HG02938 (cell line): ENCODE results near the gene MTERF1.
"Not testable (repeated sequence)": the region's sequence is repeated elsewhere in the genome, so short reads cannot be mapped to it uniquely, and the experiment has no call there.

ENCODE experiments used
- ATAC-seq: cut with Tn5 transposase; IDR thresholded peaks from one replicate; pipeline ENCODE4 v1.9.1; 2021; ENCODE audit warnings: mild to moderate bottlenecking, moderate library complexity; ENCODE audit not compliant: unreplicated experiment

The MTERF1 gene

DNA sequence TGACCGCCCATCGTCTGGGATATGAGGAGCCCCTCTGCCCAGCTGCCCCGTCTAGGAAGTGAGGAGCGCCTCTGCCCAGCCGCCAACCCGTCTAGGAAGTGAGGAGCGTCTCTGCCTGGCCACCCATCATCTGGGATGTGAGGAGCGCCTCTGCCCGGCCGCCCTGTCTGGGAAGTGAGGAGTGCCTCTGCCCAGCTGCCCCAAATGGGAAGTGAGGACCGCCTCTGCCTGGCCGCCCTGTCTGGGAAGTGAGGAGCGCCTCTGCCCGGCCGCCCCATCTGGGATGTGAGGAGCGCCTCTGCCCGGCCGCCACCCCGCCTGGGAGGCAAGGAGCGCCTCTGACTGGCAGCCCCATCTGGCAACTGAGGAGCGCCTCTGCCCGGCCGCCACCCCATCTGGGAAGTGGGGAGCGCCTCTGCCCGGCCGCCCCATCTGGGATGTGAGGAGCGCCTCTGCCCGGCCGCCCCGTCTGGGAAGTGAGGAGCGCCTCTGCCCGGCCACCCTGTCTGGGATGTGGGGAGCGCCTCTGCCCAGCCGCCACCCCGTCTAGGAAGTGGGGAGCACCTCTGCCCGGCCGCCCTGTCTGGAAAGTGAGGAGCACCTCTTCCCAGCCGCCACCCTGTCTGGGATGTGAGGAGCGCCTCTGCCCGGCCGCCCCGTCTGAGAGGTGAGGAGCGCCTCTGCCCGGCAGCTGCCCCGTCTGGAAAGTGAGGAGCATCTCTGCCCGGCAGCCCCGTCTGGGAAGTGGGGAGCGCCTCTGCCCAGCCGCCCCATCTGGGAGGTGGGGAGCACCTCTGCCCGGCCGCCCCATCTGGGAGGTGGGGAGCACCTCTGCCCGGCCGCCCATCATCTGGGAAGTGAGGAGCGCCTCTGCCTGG lies 7.1 kb upstream of the MTERF1 start:
- ATAC-seq: not testable (repeated sequence)

DNA sequence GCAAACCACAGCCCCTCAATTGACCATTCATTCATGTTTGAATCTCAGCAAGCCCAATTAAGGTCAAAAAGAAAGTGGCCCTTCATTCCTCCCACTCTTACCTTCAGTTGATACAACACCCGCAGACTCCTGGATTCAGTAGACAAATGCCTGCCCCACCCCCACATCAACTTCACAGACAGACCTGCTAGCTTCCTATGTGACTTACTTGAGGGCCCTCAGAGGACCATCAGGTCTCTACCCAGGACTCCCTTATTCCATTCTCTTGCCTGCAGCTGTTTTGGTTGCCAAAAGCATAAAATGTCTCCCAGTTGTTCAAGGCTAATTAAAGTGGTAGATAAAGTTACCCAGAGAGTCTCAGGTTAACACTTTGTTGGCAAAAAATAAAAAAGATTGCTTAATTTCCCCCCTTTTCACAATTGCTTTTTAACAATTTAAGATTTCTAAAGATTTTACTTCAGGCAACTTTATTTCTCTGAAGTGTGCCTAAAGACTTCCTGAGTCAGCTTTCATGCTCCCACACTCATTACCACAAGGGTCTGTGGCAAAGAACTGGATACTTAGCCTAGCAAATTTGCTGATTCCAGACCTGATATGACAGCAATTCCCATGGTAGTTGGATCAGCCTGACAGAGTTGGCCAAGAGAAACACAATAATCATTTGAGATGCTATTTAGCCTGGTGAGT lies 3.3 kb upstream of the MTERF1 start:
- ATAC-seq: no peak

DNA sequence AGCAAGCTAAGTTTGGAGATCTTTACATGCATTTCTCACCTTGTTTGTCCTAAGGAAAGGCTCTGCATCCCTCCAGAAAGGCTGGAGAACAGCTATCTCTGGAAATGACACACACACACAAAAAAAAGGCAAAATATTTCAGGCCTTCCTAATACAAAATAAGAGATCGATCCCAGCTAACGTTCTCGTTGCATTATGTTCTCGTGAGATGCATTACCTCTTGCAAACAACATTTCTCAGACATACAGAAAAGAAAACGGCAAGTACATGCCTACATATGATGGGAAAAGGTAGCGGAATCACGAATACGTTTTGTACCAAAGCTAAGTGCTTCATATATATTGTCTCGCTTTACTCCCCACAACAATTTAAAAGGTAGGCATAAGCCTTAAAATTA lies 488 bp downstream of the MTERF1 start:
- ATAC-seq: peak; percentile 1

DNA sequence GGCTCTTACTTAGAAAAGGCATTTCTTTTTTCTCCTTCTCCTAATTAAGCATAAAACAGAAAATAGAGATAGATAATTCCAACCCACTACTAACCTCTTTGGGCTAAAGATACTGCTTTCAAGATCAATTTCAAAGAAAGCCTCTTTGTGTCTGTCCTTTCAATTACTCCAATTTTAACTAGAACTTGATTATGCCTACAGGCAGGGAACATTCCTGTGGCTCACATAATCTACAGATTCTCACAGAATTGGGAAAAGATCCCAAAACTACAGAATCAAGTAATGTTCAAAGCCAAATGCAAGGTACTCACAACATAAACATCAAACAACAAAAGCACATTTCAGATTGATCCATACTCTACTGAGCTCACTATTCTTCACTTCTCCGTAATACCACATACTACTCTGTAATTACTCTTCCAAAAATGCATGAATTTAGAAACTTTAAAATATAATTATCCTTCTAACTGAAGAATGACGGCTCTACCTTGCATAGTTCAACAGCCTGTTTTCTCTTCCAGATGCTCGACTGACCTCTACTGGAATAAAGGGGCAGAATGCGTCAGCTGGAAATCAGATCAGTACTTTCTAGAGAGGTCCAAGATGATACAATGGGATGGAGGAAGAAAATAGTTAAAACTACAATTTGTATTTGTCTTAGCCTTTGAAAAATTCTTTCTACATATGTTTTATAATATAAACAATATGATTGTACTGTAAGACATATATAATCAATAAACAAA lies 3.9 kb downstream of the MTERF1 start:
- no peak for ATAC-seq

DNA sequence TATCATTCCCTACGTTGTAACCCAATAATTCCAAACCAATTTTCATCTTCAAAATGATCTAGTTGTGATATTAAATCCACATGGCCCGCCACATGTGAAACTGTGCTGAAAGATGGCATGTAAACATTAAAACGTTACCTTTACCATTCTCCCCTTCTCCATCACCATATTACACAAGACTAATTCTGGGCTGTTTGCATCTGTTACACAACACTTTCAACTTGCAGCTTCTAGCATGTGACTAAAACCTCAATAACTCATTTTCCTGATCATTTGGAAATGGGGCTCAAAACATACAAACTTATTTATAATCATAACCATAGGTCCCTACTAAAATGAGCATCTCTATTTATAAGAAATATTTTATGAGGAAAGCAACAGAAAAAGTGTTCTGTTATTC lies 4.7 kb downstream of the MTERF1 start:
- ATAC-seq: no peak

DNA sequence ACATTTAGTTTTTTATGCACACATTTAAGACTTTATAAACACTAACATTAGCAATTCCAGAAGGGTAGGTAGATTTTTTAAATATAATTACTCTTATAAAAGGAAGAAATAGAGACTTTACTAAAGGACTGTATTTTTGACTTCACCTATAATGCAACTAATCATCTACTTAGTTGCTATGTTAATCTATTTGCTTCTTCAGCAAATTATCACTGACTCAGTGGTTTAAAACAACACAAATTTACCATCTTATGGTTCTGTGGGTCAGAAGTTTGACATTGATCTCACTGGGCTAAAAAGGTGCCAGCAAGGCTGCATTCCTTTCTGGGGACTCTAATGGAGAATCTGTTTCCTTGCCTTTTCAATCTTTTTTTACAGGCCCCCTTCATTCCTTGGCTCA lies 7.6 kb downstream of the MTERF1 start:
- ATAC-seq: no peak

DNA sequence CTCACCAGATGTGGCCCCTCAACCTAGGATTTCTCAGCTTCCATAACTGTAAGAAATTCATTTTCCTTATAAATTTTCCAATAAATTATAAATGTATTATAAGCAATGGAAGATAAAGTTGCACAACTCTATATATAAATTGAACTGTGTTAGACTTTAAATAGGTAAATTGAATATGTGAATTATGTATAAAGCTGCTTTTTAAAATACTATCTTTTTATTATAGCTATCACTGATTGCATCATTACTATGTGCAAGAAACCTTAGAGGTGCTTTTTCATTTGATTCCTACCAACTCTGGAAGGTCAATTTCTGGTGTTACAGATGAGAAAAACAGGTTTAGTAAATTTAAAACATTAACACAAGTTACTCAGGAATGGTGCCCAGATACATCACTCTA lies 8.4 kb downstream of the MTERF1 start:
- no peak for ATAC-seq

DNA sequence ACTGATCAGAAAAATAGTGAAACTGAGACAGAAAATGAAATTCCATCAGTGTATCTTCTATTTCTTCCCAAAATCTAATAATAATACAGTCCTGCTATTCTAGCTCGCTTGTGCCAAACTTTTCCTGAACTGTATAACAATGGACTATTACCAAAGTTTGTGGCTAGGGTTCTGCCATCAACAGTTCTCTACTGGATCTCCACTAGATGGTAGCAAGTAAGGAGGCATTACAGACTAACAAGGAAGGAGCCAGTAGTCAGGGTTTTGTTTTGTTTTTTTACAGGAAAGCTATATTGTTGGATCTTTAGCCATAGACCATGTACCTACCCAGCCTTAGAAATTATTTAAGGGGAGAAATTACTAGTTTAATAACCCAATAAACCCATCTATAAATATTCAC lies 10.8 kb downstream of the MTERF1 start:
- no peak for ATAC-seq

DNA sequence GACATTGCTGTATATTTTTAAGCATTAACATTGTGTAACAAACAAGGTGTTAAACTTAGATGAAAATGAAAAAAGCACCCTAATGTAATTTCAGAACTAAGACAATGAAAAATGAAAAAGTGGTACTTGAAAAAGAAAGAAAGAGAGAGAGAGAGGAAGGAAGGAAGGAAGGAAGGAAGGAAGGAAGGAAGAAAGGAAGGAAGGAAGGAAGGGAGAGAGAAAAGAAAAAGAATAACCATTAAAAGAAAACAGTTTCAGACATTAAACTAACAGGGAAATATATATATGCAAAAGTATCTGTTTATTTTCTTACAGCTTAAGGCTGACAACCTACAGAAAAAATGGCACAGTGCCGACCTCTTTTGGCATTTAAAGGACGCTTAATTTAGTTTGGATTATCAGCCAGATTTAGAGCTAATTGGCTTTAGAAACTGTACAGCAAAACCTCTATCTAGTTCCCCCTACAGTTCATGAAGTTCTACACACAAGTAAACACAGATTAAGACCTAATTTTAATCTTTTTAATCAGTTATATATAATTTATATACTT lies 13.8 kb downstream of the MTERF1 start:
- ATAC-seq: no peak

DNA sequence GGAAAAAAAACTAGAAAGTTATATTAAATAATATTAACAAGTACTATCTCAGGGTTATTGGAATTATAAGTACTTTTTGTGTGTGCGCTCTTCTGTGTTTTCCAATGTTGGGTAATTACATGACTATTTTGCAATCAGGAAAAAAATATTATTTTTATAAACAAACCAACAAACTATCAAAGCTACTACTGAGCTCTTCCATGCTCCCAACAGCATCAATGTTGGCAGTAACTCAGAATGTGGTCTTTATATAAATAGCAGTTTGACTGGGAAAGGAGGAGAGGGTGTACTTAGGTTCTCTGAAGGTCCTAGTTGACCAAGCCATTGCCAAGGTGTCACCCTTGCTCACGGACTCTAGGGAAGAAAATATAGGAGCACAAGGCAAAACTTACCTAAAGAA lies 15.0 kb downstream of the MTERF1 start:
- no peak for ATAC-seq

DNA sequence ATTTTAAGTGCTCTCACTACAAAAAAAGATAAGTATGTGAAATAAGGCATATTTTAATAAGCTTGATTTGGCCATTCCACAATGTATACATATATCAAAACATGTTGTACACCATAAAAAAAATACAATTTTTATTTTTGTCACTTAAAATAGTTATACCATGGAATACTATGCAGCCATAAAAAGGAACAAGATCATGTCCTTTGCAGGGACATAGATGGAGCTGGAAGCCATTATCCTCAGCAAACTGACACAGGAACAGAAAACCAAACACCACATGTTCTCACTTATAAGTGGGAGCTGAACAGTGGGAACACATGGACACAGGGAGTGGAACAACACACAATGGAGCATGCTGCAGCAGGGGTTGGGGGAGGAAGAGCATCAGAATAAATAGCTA lies 15.9 kb downstream of the MTERF1 start:
- ATAC-seq: not testable (repeated sequence)

DNA sequence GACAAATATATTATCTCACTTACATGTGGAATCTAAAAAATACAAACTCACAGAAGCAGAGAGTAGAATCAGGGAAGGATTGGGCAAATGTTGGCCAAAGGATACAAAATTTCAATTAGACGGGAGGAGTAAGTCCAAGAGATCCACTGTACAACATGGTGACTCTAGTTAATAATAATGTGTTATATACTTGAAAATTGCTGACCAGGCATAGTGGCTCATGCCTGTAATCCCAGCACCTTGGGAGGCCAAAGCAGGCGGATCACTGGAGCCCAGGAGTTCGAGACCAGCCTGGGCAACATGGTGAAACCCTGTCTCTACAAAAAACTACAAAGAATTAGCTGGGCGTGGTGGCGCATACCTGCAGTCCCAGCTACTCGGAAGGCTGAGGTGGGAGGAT lies 16.4 kb downstream of the MTERF1 start:
- ATAC-seq: no peak

DNA sequence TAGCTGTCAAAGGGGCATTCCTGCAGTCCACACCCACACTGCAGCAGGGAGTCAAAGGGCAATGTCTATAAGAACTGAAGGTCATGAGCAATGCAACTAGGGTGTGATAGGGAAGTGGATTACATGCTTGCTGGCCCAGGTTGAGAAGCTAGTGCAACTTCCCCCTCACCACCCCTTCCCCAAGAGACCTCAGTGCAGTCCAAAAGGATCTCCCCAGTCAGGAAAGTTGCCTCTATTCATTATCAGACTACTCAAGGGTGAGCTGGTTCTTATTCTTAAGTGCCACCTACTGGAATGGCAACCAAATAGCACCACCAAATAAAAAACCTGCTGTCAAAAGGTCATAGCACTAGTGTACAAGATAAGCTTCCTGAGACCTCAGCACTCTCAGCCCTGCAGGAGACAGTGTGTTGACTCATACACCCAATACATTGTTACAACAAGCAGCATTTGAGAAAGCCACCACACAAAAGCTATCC lies 28.2 kb downstream of the MTERF1 start:
- peak; percentile 68 for ATAC-seq

DNA sequence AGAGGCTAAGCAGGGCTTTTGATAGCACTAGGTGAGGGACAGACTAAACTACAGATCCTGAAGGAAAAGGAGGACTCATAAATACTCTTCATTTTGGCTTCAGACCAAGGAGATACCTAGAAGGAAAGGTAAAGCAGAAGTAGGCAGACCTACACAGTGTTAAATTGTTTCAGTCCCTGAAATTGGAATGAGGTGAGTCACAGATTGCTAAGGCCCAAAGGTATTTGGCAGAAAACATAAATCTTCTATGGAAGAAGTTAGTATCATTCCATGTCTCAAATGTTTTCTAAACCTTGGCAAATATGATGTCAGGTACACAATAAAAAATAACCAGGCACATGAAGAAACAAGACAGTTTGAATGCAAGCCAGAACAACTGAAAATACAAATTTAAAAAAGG lies 30.0 kb downstream of the MTERF1 start:
- no peak for ATAC-seq

DNA sequence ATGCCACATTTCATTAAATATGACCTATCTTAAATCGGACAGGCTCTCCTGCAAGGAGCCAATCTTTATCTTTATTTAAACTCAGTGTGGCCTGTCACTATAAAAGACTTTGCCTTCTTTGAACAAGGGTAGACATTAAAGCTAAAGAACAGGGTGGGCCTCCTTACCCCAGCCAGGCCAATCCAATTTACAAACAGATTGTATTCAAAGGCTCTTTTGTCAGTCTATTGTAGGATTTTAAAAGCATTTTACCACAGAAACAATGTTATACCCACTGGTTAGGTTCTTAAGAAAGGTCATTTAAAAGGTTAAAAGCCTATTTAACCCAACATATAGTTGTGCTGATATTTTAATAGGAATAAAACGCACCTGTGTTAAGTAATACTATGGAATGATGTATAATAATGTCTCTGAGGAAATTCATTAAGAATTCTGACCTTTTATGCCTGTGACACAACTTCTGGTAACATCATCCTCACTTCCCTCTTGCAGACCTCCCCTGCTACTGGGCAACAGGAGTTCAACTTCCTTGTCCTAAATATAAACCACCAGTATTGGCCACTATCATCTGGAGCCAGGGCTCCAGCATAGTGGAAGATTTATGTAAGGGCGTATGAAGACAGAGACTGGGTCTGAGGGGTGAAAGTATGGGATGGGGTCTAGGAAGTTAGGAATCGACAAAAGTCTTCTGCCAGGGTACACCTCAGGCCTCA lies 32.5 kb downstream of the MTERF1 start:
- no peak for ATAC-seq

DNA sequence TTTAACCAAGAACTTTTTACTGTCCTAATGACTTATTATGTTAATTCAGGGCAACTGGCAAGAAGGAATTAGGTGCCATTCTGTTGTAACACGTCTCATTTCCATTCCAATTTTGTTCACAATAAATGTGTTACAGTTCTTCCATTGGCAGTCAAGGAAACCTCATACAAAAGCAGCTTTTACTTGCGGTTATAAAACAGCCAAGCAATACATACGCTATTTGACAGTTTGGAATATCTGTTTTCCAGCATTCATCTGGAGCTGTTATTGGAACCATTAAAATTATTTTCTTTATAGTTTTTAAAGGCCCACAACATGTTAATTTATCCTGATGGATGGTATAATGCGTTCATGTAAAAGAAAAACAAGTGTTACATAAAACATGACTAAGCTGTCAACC lies 33.3 kb downstream of the MTERF1 start:
- ATAC-seq: no peak

DNA sequence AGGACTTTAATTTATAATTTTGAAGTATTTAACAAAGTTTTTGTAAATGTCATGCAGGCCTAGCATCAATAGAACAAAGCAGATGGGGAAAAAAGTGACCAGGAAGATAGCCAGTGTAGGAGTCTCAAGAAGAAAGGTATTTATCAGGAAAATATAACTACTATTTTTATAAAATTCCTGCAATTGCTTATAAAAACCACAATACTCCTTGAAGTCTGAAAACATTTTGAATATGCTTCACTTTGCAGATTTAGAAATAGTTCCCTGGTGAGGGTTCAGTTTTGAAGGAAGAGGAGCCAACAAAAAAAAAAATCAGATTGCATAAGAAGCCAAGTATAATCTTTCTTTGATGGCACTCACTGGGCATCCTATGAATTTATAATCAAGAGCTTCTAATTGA lies 34.1 kb downstream of the MTERF1 start:
- ATAC-seq: no peak

DNA sequence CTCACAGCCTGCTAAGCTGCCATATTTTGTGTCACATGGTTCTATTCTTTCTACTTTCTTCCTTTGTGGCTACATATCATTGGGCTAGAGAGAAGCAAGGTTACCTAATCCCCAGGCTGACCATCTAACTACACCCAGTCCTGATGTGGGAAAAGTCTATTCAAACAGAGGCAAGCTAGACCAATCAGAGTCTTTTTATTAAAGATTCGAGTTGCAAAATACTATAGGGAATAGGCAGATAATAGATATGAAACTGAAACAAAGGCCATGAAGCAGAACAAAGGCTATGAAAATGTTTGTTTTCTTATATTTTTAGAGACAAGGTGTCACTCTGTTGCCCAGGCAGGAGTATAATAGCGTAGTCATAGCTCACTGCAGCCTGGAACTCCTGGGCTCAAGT lies 36.7 kb downstream of the MTERF1 start:
- peak; percentile 87 for ATAC-seq

DNA sequence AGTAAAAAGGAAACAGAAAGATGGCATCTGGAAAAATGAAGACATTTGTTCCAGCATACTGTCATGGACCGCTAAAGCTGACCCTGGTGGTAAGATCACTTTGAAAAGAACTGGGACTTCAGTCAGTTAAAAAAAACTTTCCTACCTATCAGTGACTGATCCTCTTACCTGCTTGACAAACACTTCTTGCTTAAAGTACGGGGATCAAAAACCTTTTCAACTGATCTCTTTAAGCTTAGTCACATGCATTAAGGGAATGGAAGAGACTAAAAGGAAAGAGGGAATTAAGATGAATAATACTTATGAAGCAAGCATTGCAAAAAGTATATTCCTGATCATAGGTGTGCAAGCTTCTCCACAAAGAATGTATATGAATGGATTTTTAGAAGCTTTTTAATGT lies 42.1 kb downstream of the MTERF1 start:
- no peak for ATAC-seq

DNA sequence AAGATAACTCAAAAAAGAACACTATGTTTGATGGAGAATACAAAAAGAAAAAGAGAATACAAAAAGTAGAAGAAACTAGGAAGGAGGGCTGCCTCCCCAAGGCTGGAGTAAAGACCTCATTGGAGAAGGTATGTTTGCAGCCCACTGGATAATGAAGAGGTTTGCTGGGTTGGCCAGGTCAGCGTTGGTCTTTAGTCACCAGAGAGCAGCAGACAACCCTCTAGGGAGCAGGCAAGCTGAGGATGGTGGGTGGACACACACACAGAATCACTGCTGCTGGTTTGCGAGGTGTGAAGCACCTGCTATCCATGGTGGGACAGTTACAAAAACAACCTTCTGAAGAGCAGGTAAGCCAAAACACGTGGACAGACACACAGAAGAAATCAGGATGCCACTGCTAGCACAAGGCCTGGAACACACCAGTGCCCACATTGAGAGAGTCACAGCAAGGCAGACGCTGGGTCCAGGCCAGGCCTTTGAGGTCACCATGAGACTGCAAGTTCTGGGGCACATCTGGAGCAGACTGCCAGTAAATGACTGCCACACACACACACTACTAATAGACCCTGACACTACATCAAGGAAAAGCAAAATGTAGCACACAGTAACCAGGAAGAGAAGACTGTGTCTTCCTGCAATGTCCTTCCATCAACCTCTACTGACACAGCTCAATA lies 43.0 kb downstream of the MTERF1 start:
- ATAC-seq: no peak
